RWPE1 (cell line): ENCODE data around the gene OTUB1.
A peak's percentile ranks its signal among the peaks of the same experiment; 100 is the strongest.

Experiments used
- CTCF ChIA-PET: fragments of 350-600 bp; sonication (Branson Sonifier 250); formaldehyde crosslinking; extraction: SDS; loops from one replicate; lab custom pipeline; 2021; lab: Yijun Ruan, JAX
- POLR2A ChIA-PET: fragments of 400-600 bp; formaldehyde crosslinking; extraction: SDS; loops from one replicate; lab custom pipeline; 2020; ENCODE audit warnings: antibody characterized with exemption; ENCODE audit not compliant: low non-redundant PET; lab: Yijun Ruan, JAX
- DNase-seq: peaks from one replicate; pipeline ENCODE4 v3.0.0; 2012; ENCODE audit warnings: low spot score
- H3K27ac ChIP-seq: fragments of 450-650 bp; 2 replicates; pipeline ENCODE4 v1.5.1; 2017
- TF ChIP-seq, protein P1 (sequence below): fragments of 450-650 bp; conservative IDR thresholded peaks from 2 replicates; pipeline ENCODE4 v1.5.1; 2017; ENCODE audit warnings: low read depth, mild to moderate bottlenecking

Gene OTUB1

DNA sequence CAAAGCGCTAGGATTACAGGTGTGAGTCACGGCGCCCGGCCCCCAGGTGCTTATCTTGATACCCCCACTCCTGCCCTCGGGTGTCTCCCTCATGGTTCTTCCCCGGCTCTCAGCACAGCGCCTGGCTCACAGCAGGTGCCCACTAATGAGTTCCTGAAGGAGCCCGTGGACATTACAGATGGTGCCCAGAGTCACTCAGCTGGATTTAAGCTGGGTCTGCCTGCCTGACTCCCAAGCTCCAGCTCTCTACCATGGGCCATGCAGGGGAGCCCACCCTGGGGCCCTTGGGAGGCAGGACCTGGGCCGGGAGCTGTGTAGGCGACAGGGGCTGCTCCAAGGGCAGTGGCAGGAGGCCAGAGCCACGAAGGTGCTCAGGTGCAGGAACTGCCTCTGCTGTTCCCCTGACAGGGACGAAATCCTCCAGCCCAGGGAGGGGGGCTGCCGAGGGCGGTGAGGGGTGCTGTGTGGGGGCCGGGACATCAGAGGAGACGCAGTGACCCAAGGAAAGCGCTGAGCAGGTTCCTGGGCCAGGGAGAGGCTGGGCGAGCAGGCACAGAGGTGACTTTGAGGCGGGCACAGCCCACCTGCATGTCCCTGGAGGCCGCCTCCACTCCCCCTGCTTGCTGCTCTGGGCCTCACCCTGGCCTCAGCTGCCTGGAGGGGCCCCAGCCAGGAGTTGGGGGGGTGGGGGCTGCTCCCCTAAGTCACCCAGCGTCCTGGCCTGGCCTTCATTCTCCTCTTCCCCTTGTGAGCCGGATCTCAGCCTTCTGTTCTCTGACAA, 34.9 kb downstream of the OTUB1 start:
- TF ChIP-seq, protein P1, sequence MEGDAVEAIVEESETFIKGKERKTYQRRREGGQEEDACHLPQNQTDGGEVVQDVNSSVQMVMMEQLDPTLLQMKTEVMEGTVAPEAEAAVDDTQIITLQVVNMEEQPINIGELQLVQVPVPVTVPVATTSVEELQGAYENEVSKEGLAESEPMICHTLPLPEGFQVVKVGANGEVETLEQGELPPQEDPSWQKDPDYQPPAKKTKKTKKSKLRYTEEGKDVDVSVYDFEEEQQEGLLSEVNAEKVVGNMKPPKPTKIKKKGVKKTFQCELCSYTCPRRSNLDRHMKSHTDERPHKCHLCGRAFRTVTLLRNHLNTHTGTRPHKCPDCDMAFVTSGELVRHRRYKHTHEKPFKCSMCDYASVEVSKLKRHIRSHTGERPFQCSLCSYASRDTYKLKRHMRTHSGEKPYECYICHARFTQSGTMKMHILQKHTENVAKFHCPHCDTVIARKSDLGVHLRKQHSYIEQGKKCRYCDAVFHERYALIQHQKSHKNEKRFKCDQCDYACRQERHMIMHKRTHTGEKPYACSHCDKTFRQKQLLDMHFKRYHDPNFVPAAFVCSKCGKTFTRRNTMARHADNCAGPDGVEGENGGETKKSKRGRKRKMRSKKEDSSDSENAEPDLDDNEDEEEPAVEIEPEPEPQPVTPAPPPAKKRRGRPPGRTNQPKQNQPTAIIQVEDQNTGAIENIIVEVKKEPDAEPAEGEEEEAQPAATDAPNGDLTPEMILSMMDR = no peak
- peak overlapping the region; percentile 81 for H3K27ac ChIP-seq
- CTCF ChIA-PET = interaction anchor here (0.6 kb wide), 1 partner anchor 115 kb away, joined by 3 read pairs; no protein-coding TSS in a partner anchor
- POLR2A ChIA-PET = no interaction called here
- DNase-seq = no peak

DNA sequence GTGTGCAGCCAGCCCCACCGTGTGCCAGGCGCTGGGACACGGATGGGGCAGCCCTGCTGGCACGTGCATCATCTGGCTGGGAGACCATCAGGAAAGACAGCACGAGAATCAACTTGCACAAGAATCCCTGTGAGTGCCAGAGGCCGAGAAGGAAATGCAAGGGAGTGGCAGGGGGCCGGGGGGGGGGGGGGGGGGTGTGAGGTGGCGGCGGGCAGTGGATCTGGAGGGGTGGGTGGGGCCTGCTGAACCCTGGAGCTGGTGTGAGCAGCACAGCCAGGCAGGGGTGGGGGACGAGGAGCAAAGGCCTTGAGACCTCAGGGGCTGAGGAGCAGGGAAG, 35.5 kb downstream of the OTUB1 start:
- H3K27ac ChIP-seq = peak overlapping the region; percentile 81
- peak; percentile 50 for DNase-seq
- ChIA-PET POLR2A (no interaction called here), CTCF (interaction anchor here (1.3 kb wide), 1 partner anchor 131 kb away, joined by 5 read pairs; no protein-coding TSS in a partner anchor)
- TF ChIP-seq, protein P1 = no peak; the same call in 1 of the 2 replicates

DNA sequence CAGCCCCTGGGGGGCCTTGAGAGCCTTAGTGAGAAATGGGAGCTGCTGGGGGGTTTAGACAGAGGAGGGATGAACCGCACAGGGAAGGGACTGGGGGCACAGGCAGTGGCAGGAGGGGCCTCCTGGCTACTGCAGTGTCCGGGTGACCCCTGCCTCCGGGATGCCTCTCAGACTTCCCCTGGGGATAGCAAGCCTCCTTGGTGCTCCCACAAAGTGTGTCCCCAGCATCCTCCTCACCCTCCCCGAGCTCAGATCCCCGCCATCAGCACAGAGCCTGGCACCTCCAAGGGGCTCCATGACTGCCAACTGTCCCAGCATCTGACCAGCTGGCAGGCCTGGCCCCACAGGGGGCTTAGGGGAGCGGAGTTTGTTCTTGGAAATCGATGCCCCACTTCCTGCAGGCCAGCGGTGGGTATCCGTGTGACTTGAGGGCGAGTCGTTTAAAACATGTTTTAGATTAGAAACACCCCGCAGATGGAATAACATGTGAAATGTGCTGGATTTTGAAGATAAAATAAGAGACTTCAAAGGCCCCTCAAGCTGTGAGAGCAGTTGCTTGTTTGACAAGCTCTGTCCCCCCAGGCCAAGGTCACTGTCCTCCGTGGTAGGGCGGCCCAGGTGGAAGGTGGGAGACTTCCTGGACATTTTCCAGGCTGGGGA, 36.0 kb downstream of the OTUB1 start:
- POLR2A ChIA-PET = no interaction called here

DNA sequence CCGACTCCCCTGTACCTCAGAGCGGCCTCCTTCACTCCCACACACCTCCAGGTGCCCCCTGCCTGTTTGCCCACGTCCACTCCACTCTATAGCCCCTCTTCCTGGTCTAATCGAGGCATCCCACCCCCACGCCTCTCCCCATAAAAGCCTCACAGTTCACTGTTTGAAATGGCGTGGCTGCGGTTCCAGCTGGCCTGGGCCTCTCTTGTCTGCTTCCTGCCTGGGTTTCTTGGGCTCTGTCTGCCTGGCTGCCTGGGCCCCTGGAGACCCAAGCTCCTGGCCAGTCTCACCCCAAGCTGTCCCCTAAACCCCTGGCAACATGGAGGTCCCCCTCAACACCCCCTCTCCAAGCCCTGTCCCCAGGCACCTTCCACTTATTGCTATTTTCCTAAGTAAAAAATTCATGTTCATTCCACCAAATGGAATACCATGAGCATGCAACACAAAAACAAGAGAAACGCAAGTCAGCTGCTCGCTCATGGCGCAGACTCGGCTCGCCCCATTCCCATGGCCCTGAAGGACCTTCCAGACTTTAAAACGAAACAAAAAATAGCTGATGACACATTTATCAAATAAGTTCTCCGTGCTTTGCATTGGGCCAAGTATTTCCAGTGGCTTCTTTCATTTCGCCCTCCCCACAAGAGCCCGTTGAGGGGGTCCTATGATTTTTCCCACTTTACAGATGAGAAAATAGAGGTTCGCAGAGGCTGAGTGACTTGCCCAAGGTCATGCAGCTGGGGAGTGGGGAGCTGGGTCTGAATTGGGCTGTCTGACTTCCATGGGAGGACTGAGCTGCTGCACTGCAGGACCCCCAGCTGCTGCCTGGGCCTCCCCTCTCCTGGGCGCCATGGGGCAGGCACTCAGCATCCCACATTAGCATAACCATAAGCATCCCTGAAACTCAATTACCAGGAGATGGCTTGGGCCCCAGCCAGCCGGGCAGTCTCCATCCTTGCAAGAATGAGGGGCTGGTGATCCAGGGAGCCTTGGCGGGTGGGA, 37.8 kb downstream of the OTUB1 start:
- TF ChIP-seq, protein P1 = no peak
- no peak for DNase-seq
- POLR2A ChIA-PET = no interaction called here
- CTCF ChIA-PET = no interaction called here
- H3K27ac ChIP-seq = peak overlapping the region; percentile 81

More for the DNA sequence above, 36.0 kb downstream of the OTUB1 start:
- CTCF ChIA-PET = interaction anchor here (0.5 to 1.3 kb wide), 2 partner anchors 9 to 130 kb away, joined by 3 to 5 read pairs; no protein-coding TSS in a partner anchor
- TF ChIP-seq, protein P1 = no peak
- H3K27ac ChIP-seq = peak overlapping the region; percentile 81
- DNase-seq = no peak

DNA sequence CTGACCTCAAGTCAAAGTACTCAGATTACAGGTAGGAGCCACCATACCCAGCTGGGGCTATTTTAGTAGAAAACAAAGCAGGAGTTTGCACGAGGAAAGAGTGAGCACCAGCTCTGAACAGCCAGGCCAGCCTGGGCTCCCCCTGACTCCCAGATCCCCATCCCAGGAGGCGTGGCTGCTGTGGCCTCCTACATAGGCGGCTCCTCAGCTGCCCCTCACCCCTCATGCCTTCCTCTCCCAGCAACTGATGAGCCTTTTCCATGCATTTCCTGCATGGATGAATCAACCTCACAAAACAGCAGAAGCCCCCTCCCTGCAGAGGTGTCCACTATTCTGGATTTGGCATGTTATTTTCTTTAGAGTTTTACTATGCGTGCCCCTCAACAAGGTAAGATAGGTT, 39.0 kb downstream of the OTUB1 start:
- TF ChIP-seq, protein P1 = no peak
- no peak for DNase-seq
- CTCF ChIA-PET = interaction anchor here (0.5 to 1.6 kb wide), 3 partner anchors 8 to 121 kb away, joined by 3 to 8 read pairs (median 5); no protein-coding TSS in a partner anchor
- peak overlapping the region; percentile 30 for H3K27ac ChIP-seq
- POLR2A ChIA-PET = no interaction called here
